Measurements from ENCODE around the gene SPATS2L.

The SPATS2L gene

GRCh38 chr2:200431996-200432705 lies 125.7 kb downstream of the SPATS2L start:
- Histone ChIP-seq H3K9ac (ENCODE audit: low read depth in 1 of 2, low read length in 2 of 2) (no peak overlapping the region), H3K9me3 (ENCODE audit: control insufficient read depth in 2 of 2, low read length in 2 of 2) (no peaks in the 10 kb centered on the region), H3K4me1 (ENCODE audit: control insufficient read depth in 2 of 2, insufficient read depth in 2 of 2, low read length in 2 of 2) (no peaks in the 10 kb centered on the region), H3K36me3 (ENCODE audit: control insufficient read depth in 2 of 2, insufficient read depth in 2 of 2, low read length in 2 of 2) (peaks cover 0 to 8% of the 10 kb centered on the region in 2 donors), H3K4me3 (ENCODE audit: low read length in 2 of 2) (no peak overlapping the region), H3K27me3 (ENCODE audit: control insufficient read depth in 2 of 2, insufficient read depth in 2 of 2, low read length in 2 of 2) (no peaks in the 10 kb centered on the region), H3K27ac (ENCODE audit: low read depth in 2 of 2, low read length in 2 of 2) (no peak overlapping the region)

- Histone ChIP-seq H3K9me3 (ENCODE audit: control insufficient read depth in 2 of 2, low read length in 2 of 2) (no peaks in the 10 kb centered on the region), H3K27ac (ENCODE audit: low read depth in 2 of 2, low read length in 2 of 2) (no peak overlapping the region), H3K27me3 (ENCODE audit: control insufficient read depth in 2 of 2, insufficient read depth in 2 of 2, low read length in 2 of 2) (no peaks in the 10 kb centered on the region), H3K9ac (ENCODE audit: low read depth in 1 of 2, low read length in 2 of 2) (no peak overlapping the region), H3K4me3 (ENCODE audit: low read length in 2 of 2) (no peak overlapping the region), H3K4me1 (ENCODE audit: control insufficient read depth in 2 of 2, insufficient read depth in 2 of 2, low read length in 2 of 2) (no peaks in the 10 kb centered on the region), H3K36me3 (ENCODE audit: control insufficient read depth in 2 of 2, insufficient read depth in 2 of 2, low read length in 2 of 2) (peaks cover 0 to 9% of the 10 kb centered on the region in 2 donors)
Observed at GRCh38 chr2:200435379-200435778, 128.9 kb downstream of the SPATS2L start.

DNA sequence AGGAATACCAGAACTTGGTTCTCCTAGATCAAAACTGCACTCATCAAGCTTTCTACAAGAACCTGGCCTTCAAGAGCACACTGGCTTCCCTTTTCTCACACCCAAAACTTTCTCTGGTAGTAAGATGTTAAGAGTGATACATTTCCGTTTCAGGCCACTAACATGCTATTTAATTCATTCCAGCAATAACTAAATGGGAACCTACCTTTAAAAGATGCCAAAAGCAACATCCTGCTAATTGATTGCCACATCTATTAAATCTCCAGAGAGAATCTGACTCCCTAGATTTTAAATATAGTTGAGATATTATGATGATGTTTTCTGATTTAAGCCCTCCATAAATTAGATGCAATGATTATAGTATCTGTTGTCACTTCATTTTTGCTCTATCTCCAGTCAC lies 131.8 kb downstream of the SPATS2L start:
- Histone ChIP-seq H3K4me1 (ENCODE audit: control insufficient read depth in 2 of 2, insufficient read depth in 2 of 2, low read length in 2 of 2) (no peaks in the 10 kb centered on the region), H3K9me3 (ENCODE audit: control insufficient read depth in 2 of 2, low read length in 2 of 2) (no peaks in the 10 kb centered on the region), H3K27ac (ENCODE audit: low read depth in 2 of 2, low read length in 2 of 2) (no peak overlapping the region), H3K27me3 (ENCODE audit: control insufficient read depth in 2 of 2, insufficient read depth in 2 of 2, low read length in 2 of 2) (no peaks in the 10 kb centered on the region), H3K9ac (ENCODE audit: low read depth in 1 of 2, low read length in 2 of 2) (no peak overlapping the region), H3K36me3 (ENCODE audit: control insufficient read depth in 2 of 2, insufficient read depth in 2 of 2, low read length in 2 of 2) (peaks cover 2 to 26% of the 10 kb centered on the region in 2 donors), H3K4me3 (ENCODE audit: low read length in 2 of 2) (no peak overlapping the region)

- H3K36me3 ChIP-seq (ENCODE audit: control insufficient read depth in 2 of 2, insufficient read depth in 2 of 2, low read length in 2 of 2) = peaks cover 2 to 26% of the 10 kb centered on the region in 2 donors
Observed at GRCh38 chr2:200438846-200439245, 132.4 kb downstream of the SPATS2L start.

GRCh38 chr2:200439981-200440380 lies 133.5 kb downstream of the SPATS2L start:
- Histone ChIP-seq H3K4me3 (ENCODE audit: low read length in 2 of 2) (no peak overlapping the region), H3K27me3 (ENCODE audit: control insufficient read depth in 2 of 2, insufficient read depth in 2 of 2, low read length in 2 of 2) (no peaks in the 10 kb centered on the region), H3K4me1 (ENCODE audit: control insufficient read depth in 2 of 2, insufficient read depth in 2 of 2, low read length in 2 of 2) (no peaks in the 10 kb centered on the region), H3K9me3 (ENCODE audit: control insufficient read depth in 2 of 2, low read length in 2 of 2) (no peaks in the 10 kb centered on the region), H3K9ac (ENCODE audit: low read depth in 1 of 2, low read length in 2 of 2) (no peak overlapping the region), H3K36me3 (ENCODE audit: control insufficient read depth in 2 of 2, insufficient read depth in 2 of 2, low read length in 2 of 2) (peaks cover 2 to 29% of the 10 kb centered on the region in 2 donors), H3K27ac (ENCODE audit: low read depth in 2 of 2, low read length in 2 of 2) (no peak overlapping the region)

More at GRCh38 chr2:200438846-200439245, 132.4 kb downstream of the SPATS2L start:
- Histone ChIP-seq H3K4me3 (ENCODE audit: low read length in 2 of 2) (no peak overlapping the region), H3K9me3 (ENCODE audit: control insufficient read depth in 2 of 2, low read length in 2 of 2) (no peaks in the 10 kb centered on the region), H3K9ac (ENCODE audit: low read depth in 1 of 2, low read length in 2 of 2) (no peak overlapping the region), H3K27ac (ENCODE audit: low read depth in 2 of 2, low read length in 2 of 2) (no peak overlapping the region), H3K4me1 (ENCODE audit: control insufficient read depth in 2 of 2, insufficient read depth in 2 of 2, low read length in 2 of 2) (no peaks in the 10 kb centered on the region), H3K27me3 (ENCODE audit: control insufficient read depth in 2 of 2, insufficient read depth in 2 of 2, low read length in 2 of 2) (no peaks in the 10 kb centered on the region)

DNA sequence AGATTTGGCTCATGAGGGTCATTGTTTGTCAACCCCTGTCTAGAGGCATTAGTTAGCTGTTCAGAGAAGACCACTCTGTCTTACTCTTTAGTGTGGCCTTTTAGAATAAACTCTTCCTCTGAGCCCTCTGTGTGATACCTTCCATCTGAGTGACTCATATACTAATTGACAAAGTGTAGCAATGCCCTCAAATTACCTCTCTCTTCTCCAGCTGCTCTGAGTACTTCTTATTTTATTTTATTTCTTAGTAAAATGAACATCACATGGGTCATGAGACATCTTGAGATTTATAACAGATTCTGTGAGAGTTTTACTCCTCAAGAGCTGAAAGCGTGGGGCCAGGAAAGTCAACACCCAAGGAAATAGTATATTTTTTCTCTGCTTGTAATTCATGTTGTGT lies 136.0 kb downstream of the SPATS2L start:
- H3K9me3 ChIP-seq (ENCODE audit: control insufficient read depth in 2 of 2, low read length in 2 of 2) = no peaks in the 10 kb centered on the region
- no peak overlapping the region for H3K4me3 ChIP-seq (ENCODE audit: low read length in 2 of 2)
- H3K4me1 ChIP-seq (ENCODE audit: control insufficient read depth in 2 of 2, insufficient read depth in 2 of 2, low read length in 2 of 2) = no peaks in the 10 kb centered on the region
- no peaks in the 10 kb centered on the region for H3K27me3 ChIP-seq (ENCODE audit: control insufficient read depth in 2 of 2, insufficient read depth in 2 of 2, low read length in 2 of 2)
- H3K9ac ChIP-seq (ENCODE audit: low read depth in 1 of 2, low read length in 2 of 2) = no peak overlapping the region
- H3K27ac ChIP-seq (ENCODE audit: low read depth in 2 of 2, low read length in 2 of 2) = no peak overlapping the region
- H3K36me3 ChIP-seq (ENCODE audit: control insufficient read depth in 2 of 2, insufficient read depth in 2 of 2, low read length in 2 of 2) = peaks cover 2 to 35% of the 10 kb centered on the region in 2 donors

- Histone ChIP-seq H3K4me1 (ENCODE audit: control insufficient read depth in 2 of 2, insufficient read depth in 2 of 2, low read length in 2 of 2) (no peaks in the 10 kb centered on the region), H3K4me3 (ENCODE audit: low read length in 2 of 2) (no peak overlapping the region), H3K9me3 (ENCODE audit: control insufficient read depth in 2 of 2, low read length in 2 of 2) (no peaks in the 10 kb centered on the region), H3K27me3 (ENCODE audit: control insufficient read depth in 2 of 2, insufficient read depth in 2 of 2, low read length in 2 of 2) (no peaks in the 10 kb centered on the region), H3K36me3 (ENCODE audit: control insufficient read depth in 2 of 2, insufficient read depth in 2 of 2, low read length in 2 of 2) (peaks cover 2 to 34% of the 10 kb centered on the region in 2 donors), H3K27ac (ENCODE audit: low read depth in 2 of 2, low read length in 2 of 2) (no peak overlapping the region), H3K9ac (ENCODE audit: low read depth in 1 of 2, low read length in 2 of 2) (no peak overlapping the region)
Observed at GRCh38 chr2:200443376-200443775, 136.9 kb downstream of the SPATS2L start.

DNA sequence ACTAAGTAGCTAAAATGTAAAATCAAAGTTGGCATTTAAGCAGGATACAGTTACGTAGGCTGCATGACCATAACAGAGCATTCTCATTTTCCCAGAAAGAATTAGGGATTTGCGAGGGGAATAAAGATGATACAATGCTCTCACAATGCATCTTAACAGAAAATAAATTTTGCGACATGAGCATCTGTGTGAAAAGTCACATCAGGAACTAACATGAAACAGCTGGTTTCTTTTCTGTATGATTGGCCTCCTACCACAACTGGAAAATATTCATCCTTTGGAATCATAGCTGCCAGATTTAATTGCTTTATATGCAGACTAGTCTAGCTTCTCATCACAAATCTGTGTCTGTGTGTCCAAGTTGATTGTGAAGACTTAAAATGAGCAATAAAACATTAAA lies 137.4 kb downstream of the SPATS2L start:
- Histone ChIP-seq H3K36me3 (ENCODE audit: control insufficient read depth in 2 of 2, insufficient read depth in 2 of 2, low read length in 2 of 2) (peaks cover 2 to 34% of the 10 kb centered on the region in 2 donors), H3K4me1 (ENCODE audit: control insufficient read depth in 2 of 2, insufficient read depth in 2 of 2, low read length in 2 of 2) (no peaks in the 10 kb centered on the region), H3K9me3 (ENCODE audit: control insufficient read depth in 2 of 2, low read length in 2 of 2) (no peaks in the 10 kb centered on the region), H3K4me3 (ENCODE audit: low read length in 2 of 2) (no peak overlapping the region), H3K27me3 (ENCODE audit: control insufficient read depth in 2 of 2, insufficient read depth in 2 of 2, low read length in 2 of 2) (no peaks in the 10 kb centered on the region), H3K9ac (ENCODE audit: low read depth in 1 of 2, low read length in 2 of 2) (no peak overlapping the region), H3K27ac (ENCODE audit: low read depth in 2 of 2, low read length in 2 of 2) (no peak overlapping the region)

DNA sequence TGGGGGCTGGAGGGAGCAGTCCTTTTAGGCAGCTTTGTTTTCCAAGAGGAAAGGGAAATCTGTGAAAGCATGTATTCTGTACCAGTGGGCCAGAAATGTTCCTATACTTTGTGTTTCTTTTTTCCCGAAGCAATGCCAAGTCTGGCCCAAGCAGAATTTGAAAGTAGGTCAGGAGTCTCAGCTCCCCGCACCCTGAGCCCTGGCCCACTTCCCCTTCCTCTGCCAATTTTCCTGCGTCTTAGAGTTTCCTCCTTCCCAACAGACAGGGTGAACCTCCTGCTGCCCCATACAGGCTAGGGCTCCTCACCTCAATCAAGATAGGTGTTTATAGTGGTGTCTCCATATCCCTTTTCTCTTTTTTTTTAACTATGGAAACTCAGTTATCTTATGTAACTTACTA lies 138.0 kb downstream of the SPATS2L start:
- Histone ChIP-seq H3K27me3 (ENCODE audit: control insufficient read depth in 2 of 2, insufficient read depth in 2 of 2, low read length in 2 of 2) (no peaks in the 10 kb centered on the region), H3K4me1 (ENCODE audit: control insufficient read depth in 2 of 2, insufficient read depth in 2 of 2, low read length in 2 of 2) (no peaks in the 10 kb centered on the region), H3K9ac (ENCODE audit: low read depth in 1 of 2, low read length in 2 of 2) (no peak overlapping the region), H3K9me3 (ENCODE audit: control insufficient read depth in 2 of 2, low read length in 2 of 2) (no peaks in the 10 kb centered on the region), H3K36me3 (ENCODE audit: control insufficient read depth in 2 of 2, insufficient read depth in 2 of 2, low read length in 2 of 2) (peaks cover 2 to 34% of the 10 kb centered on the region in 2 donors), H3K4me3 (ENCODE audit: low read length in 2 of 2) (no peak overlapping the region), H3K27ac (ENCODE audit: low read depth in 2 of 2, low read length in 2 of 2) (no peak overlapping the region)

DNA sequence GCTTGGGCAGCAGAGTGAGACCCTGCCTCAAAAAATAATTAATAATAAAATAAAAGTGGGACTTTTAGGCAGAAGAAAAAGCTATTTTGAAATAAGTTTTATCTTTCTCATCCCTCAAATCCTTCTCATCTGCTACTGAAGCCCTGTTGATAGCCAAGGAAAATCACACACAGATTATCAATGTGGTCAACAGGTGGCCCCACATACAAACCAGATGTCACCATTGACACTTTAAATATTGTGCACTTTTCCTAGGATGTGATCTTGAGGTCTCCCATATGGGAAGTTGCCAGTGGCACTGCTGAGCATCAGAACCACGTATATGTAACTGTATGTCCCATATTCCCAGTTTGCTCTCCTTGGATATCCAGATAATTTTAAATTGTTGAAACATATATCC lies 138.8 kb downstream of the SPATS2L start:
- Histone ChIP-seq H3K27ac (ENCODE audit: low read depth in 2 of 2, low read length in 2 of 2) (no peak overlapping the region), H3K4me3 (ENCODE audit: low read length in 2 of 2) (no peak overlapping the region), H3K36me3 (ENCODE audit: control insufficient read depth in 2 of 2, insufficient read depth in 2 of 2, low read length in 2 of 2) (peaks cover 2 to 31% of the 10 kb centered on the region in 2 donors), H3K9ac (ENCODE audit: low read depth in 1 of 2, low read length in 2 of 2) (no peak overlapping the region), H3K4me1 (ENCODE audit: control insufficient read depth in 2 of 2, insufficient read depth in 2 of 2, low read length in 2 of 2) (no peaks in the 10 kb centered on the region), H3K9me3 (ENCODE audit: control insufficient read depth in 2 of 2, low read length in 2 of 2) (no peaks in the 10 kb centered on the region), H3K27me3 (ENCODE audit: control insufficient read depth in 2 of 2, insufficient read depth in 2 of 2, low read length in 2 of 2) (no peaks in the 10 kb centered on the region)
